ENCODE measurements around the gene HES5.

The HES5 gene

GRCh38 chr1:2535455-2535854, 5.4 kb upstream of the HES5 start:
- Histone ChIP-seq H3K27me3 (ENCODE audit: control insufficient read depth, insufficient read depth, low read length) (peaks cover 96% of the 10 kb centered on the region), H3K36me3 (ENCODE audit: control insufficient read depth, insufficient read depth, low read length) (no peaks in the 10 kb centered on the region), H3K27ac (ENCODE audit: low read depth, low read length) (no peak overlapping the region), H3K9ac (ENCODE audit: low read length) (no peak overlapping the region), H3K4me1 (ENCODE audit: control insufficient read depth, insufficient read depth, low read length) (peaks cover 20% of the 10 kb centered on the region), H3K4me3 (ENCODE audit: low read depth, low read length) (no peak overlapping the region), H3K9me3 (ENCODE audit: control insufficient read depth, insufficient read depth, low read depth, low read length) (no peaks in the 10 kb centered on the region)

- H3K27ac ChIP-seq (ENCODE audit: low read depth, low read length) = no peak overlapping the region
- H3K9ac ChIP-seq (ENCODE audit: low read length) = no peak overlapping the region
- peaks cover 96% of the 10 kb centered on the region for H3K27me3 ChIP-seq (ENCODE audit: control insufficient read depth, insufficient read depth, low read length)
- H3K9me3 ChIP-seq (ENCODE audit: control insufficient read depth, insufficient read depth, low read depth, low read length) = no peaks in the 10 kb centered on the region
- no peaks in the 10 kb centered on the region for H3K36me3 ChIP-seq (ENCODE audit: control insufficient read depth, insufficient read depth, low read length)
- H3K4me1 ChIP-seq (ENCODE audit: control insufficient read depth, insufficient read depth, low read length) = peaks cover 21% of the 10 kb centered on the region
- H3K4me3 ChIP-seq (ENCODE audit: low read depth, low read length) = no peak overlapping the region
These were observed 4.8 kb upstream of the HES5 start for GRCh38 chr1:2534687-2535441.

- no peak overlapping the region for H3K27ac ChIP-seq (ENCODE audit: low read depth, low read length)
- H3K27me3 ChIP-seq (ENCODE audit: control insufficient read depth, insufficient read depth, low read length) = peaks cover 97% of the 10 kb centered on the region
- no peak overlapping the region for H3K9ac ChIP-seq (ENCODE audit: low read length)
These were observed 4.2 kb upstream of the HES5 start for GRCh38 chr1:2534315-2534686.

GRCh38 chr1:2533365-2533764, 3.3 kb upstream of the HES5 start:
- H3K4me3 ChIP-seq (ENCODE audit: low read depth, low read length) = no peak overlapping the region
- H3K9me3 ChIP-seq (ENCODE audit: control insufficient read depth, insufficient read depth, low read depth, low read length) = no peaks in the 10 kb centered on the region
- H3K9ac ChIP-seq (ENCODE audit: low read length) = no peak overlapping the region
- H3K4me1 ChIP-seq (ENCODE audit: control insufficient read depth, insufficient read depth, low read length) = peaks cover 31% of the 10 kb centered on the region
- no peaks in the 10 kb centered on the region for H3K36me3 ChIP-seq (ENCODE audit: control insufficient read depth, insufficient read depth, low read length)
- no peak overlapping the region for H3K27ac ChIP-seq (ENCODE audit: low read depth, low read length)
- H3K27me3 ChIP-seq (ENCODE audit: control insufficient read depth, insufficient read depth, low read length) = peaks cover 98% of the 10 kb centered on the region

More at GRCh38 chr1:2534315-2534686, 4.2 kb upstream of the HES5 start:
- H3K36me3 ChIP-seq (ENCODE audit: control insufficient read depth, insufficient read depth, low read length) = no peaks in the 10 kb centered on the region
- no peak overlapping the region for H3K4me3 ChIP-seq (ENCODE audit: low read depth, low read length)
- no peaks in the 10 kb centered on the region for H3K9me3 ChIP-seq (ENCODE audit: control insufficient read depth, insufficient read depth, low read depth, low read length)
- peaks cover 23% of the 10 kb centered on the region for H3K4me1 ChIP-seq (ENCODE audit: control insufficient read depth, insufficient read depth, low read length)

GRCh38 chr1:2532485-2533160, 2.6 kb upstream of the HES5 start:
- H3K9ac ChIP-seq (ENCODE audit: low read length) = no peak overlapping the region
- H3K36me3 ChIP-seq (ENCODE audit: control insufficient read depth, insufficient read depth, low read length) = no peaks in the 10 kb centered on the region
- no peak overlapping the region for H3K27ac ChIP-seq (ENCODE audit: low read depth, low read length)
- H3K4me3 ChIP-seq (ENCODE audit: low read depth, low read length) = no peak overlapping the region
- H3K4me1 ChIP-seq (ENCODE audit: control insufficient read depth, insufficient read depth, low read length) = peaks cover 31% of the 10 kb centered on the region
- H3K27me3 ChIP-seq (ENCODE audit: control insufficient read depth, insufficient read depth, low read length) = peaks cover 98% of the 10 kb centered on the region
- H3K9me3 ChIP-seq (ENCODE audit: control insufficient read depth, insufficient read depth, low read depth, low read length) = no peaks in the 10 kb centered on the region

GRCh38 chr1:2530513-2531361, 674 bp upstream of the HES5 start:
- Histone ChIP-seq H3K9ac (ENCODE audit: low read length) (no peak overlapping the region), H3K27me3 (ENCODE audit: control insufficient read depth, insufficient read depth, low read length) (peaks cover 91% of the 10 kb centered on the region), H3K9me3 (ENCODE audit: control insufficient read depth, insufficient read depth, low read depth, low read length) (no peaks in the 10 kb centered on the region), H3K36me3 (ENCODE audit: control insufficient read depth, insufficient read depth, low read length) (no peaks in the 10 kb centered on the region), H3K4me1 (ENCODE audit: control insufficient read depth, insufficient read depth, low read length) (peaks cover 39% of the 10 kb centered on the region), H3K4me3 (ENCODE audit: low read depth, low read length) (no peak overlapping the region; the same call in 1 of the 2 replicates), H3K27ac (ENCODE audit: low read depth, low read length) (no peak overlapping the region)

GRCh38 chr1:2528966-2529783, 888 bp downstream of the HES5 start:
- H3K36me3 ChIP-seq (ENCODE audit: control insufficient read depth, insufficient read depth, low read length) = no peaks in the 10 kb centered on the region
- no peak overlapping the region for H3K27ac ChIP-seq (ENCODE audit: low read depth, low read length)
- H3K9me3 ChIP-seq (ENCODE audit: control insufficient read depth, insufficient read depth, low read depth, low read length) = no peaks in the 10 kb centered on the region
- peaks cover 76% of the 10 kb centered on the region for H3K27me3 ChIP-seq (ENCODE audit: control insufficient read depth, insufficient read depth, low read length)
- H3K9ac ChIP-seq (ENCODE audit: low read length) = no peak overlapping the region
- H3K4me3 ChIP-seq (ENCODE audit: low read depth, low read length) = peak overlapping the region; percentile 55
- H3K4me1 ChIP-seq (ENCODE audit: control insufficient read depth, insufficient read depth, low read length) = peaks cover 33% of the 10 kb centered on the region

GRCh38 chr1:2528611-2528965, 1.5 kb downstream of the HES5 start:
- Histone ChIP-seq H3K36me3 (ENCODE audit: control insufficient read depth, insufficient read depth, low read length) (no peaks in the 10 kb centered on the region), H3K4me1 (ENCODE audit: control insufficient read depth, insufficient read depth, low read length) (peaks cover 39% of the 10 kb centered on the region), H3K4me3 (ENCODE audit: low read depth, low read length) (peak overlapping the region; percentile 34; the same call in 1 of the 2 replicates), H3K9me3 (ENCODE audit: control insufficient read depth, insufficient read depth, low read depth, low read length) (no peaks in the 10 kb centered on the region), H3K27ac (ENCODE audit: low read depth, low read length) (no peak overlapping the region), H3K27me3 (ENCODE audit: control insufficient read depth, insufficient read depth, low read length) (peaks cover 70% of the 10 kb centered on the region), H3K9ac (ENCODE audit: low read length) (no peak overlapping the region)

GRCh38 chr1:2528016-2528415, 2.0 kb downstream of the HES5 start:
- H3K9ac ChIP-seq (ENCODE audit: low read length) = no peak overlapping the region
- no peaks in the 10 kb centered on the region for H3K36me3 ChIP-seq (ENCODE audit: control insufficient read depth, insufficient read depth, low read length)
- H3K4me3 ChIP-seq (ENCODE audit: low read depth, low read length) = no peak overlapping the region
- no peak overlapping the region for H3K27ac ChIP-seq (ENCODE audit: low read depth, low read length)
- H3K27me3 ChIP-seq (ENCODE audit: control insufficient read depth, insufficient read depth, low read length) = peaks cover 64% of the 10 kb centered on the region
- peaks cover 40% of the 10 kb centered on the region for H3K4me1 ChIP-seq (ENCODE audit: control insufficient read depth, insufficient read depth, low read length)
- H3K9me3 ChIP-seq (ENCODE audit: control insufficient read depth, insufficient read depth, low read depth, low read length) = no peaks in the 10 kb centered on the region

- H3K4me1 ChIP-seq (ENCODE audit: control insufficient read depth, insufficient read depth, low read length) = peaks cover 40% of the 10 kb centered on the region
- no peak overlapping the region for H3K27ac ChIP-seq (ENCODE audit: low read depth, low read length)
- no peaks in the 10 kb centered on the region for H3K9me3 ChIP-seq (ENCODE audit: control insufficient read depth, insufficient read depth, low read depth, low read length)
- no peak overlapping the region for H3K4me3 ChIP-seq (ENCODE audit: low read depth, low read length)
- H3K36me3 ChIP-seq (ENCODE audit: control insufficient read depth, insufficient read depth, low read length) = no peaks in the 10 kb centered on the region
- H3K27me3 ChIP-seq (ENCODE audit: control insufficient read depth, insufficient read depth, low read length) = peaks cover 59% of the 10 kb centered on the region
- H3K9ac ChIP-seq (ENCODE audit: low read length) = no peak overlapping the region
These were observed 2.6 kb downstream of the HES5 start for GRCh38 chr1:2527556-2527860.
